GM18508 (cell line): ENCODE data around the gene MAFG.

Experiments used
- ATAC-seq: cut with Tn5 transposase; IDR thresholded peaks from one replicate; pipeline ENCODE4 v1.9.1; 2021; ENCODE audit warnings: moderate number of reproducible peaks; ENCODE audit not compliant: insufficient read depth, unreplicated experiment

MAFG gene

GRCh38 chr17:81912441-81913309 lies 14.9 kb downstream of the MAFG start:
- no peak for ATAC-seq

GRCh38 chr17:81911969-81912368 lies 15.6 kb downstream of the MAFG start:
- ATAC-seq, result no peak

- no peak for ATAC-seq
Observed at GRCh38 chr17:81911277-81911961, 16.1 kb downstream of the MAFG start, which contains the start of gene PCYT2. TSS of gene PCYT2 (minus strand) at chr17:81911399. CDS start at chr17:81911355, 44 bp downstream.

GRCh38 chr17:81910840-81911276 lies 16.7 kb downstream of the MAFG start:
- no peak for ATAC-seq

GRCh38 chr17:81909966-81910839 lies 17.3 kb downstream of the MAFG start:
- no peak for ATAC-seq

GRCh38 chr17:81909231-81909630 lies 18.3 kb downstream of the MAFG start:
- no peak for ATAC-seq

- ATAC-seq, result no peak
Observed at GRCh38 chr17:81908793-81909192, 18.7 kb downstream of the MAFG start.

GRCh38 chr17:81907219-81908145 lies 20.1 kb downstream of the MAFG start:
- no peak for ATAC-seq

- no peak for ATAC-seq
Observed at GRCh38 chr17:81906476-81907218, 20.9 kb downstream of the MAFG start.

- ATAC-seq, result no peak
Observed at GRCh38 chr17:81905993-81906392, 21.5 kb downstream of the MAFG start.

- no peak for ATAC-seq
Observed at GRCh38 chr17:81905424-81905875, 22.1 kb downstream of the MAFG start.

GRCh38 chr17:81904600-81905423 lies 22.7 kb downstream of the MAFG start:
- ATAC-seq, result no peak

- ATAC-seq, result no peak
Observed at GRCh38 chr17:81903896-81904599, 23.5 kb downstream of the MAFG start.

- no peak for ATAC-seq
Observed at GRCh38 chr17:81903415-81903831, 24.1 kb downstream of the MAFG start.

- no peak for ATAC-seq
Observed at GRCh38 chr17:81902653-81903414, 24.7 kb downstream of the MAFG start.

- no peak for ATAC-seq
Observed at GRCh38 chr17:81902023-81902652, 25.4 kb downstream of the MAFG start, which contains the start of gene NPB. TSS of gene NPB (plus strand) at chr17:81902238. CDS start at chr17:81902278, 40 bp downstream.
